HG02610 (cell line): Measurements from ENCODE around the gene KCNJ6.
"Not testable (repeated sequence)": the region's sequence is repeated elsewhere in the genome, so short reads cannot be mapped to it uniquely, and the experiment has no call there.

Experiments
- ATAC-seq: cut with Tn5 transposase; IDR thresholded peaks from one replicate; pipeline ENCODE4 v1.9.1; 2021; ENCODE audit warnings: mild to moderate bottlenecking, moderate library complexity; ENCODE audit not compliant: unreplicated experiment

Gene KCNJ6, protein sequence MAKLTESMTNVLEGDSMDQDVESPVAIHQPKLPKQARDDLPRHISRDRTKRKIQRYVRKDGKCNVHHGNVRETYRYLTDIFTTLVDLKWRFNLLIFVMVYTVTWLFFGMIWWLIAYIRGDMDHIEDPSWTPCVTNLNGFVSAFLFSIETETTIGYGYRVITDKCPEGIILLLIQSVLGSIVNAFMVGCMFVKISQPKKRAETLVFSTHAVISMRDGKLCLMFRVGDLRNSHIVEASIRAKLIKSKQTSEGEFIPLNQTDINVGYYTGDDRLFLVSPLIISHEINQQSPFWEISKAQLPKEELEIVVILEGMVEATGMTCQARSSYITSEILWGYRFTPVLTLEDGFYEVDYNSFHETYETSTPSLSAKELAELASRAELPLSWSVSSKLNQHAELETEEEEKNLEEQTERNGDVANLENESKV

DNA sequence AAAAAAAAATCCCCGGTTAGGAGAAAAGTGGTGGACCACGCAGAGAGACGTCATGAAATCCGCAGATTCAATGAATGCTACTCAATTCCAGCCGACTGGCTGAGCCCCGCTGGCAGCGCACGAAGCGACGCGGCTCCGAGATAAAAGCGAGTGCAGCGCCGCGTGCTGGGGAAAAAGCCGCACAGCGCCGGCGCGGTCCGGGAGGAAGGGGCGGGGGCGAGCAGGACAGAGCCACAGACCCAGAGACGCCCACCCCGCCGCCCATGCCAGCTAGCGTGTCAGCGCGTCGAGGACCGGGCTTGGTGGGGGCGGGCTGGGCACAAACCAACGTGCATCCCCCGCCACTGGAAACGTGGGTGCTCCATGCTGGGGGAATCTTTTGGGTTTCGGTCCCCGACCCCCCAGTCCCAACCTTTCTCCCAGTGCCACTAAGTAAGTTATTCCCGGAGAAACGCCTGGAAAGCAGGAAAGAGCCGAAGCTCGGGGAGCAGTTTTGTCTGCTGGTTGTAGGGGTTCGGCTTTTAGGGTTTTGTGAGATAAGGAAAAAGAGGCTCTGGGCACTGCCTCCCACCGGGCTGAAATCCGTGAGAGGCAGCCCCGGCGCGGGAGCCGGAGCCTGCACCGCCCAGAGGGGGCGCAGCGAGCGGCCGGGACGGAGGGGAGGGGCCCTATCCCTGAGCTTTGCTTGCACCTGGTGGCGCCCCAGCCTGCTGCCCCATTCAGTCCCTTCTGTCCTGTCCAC, at the start of gene KCNJ6:
TSS of gene KCNJ6 (minus strand) at position 148 of the 742 bp plus-strand sequence. CDS start 75,775 bp downstream, outside the sequence.
- no peak for ATAC-seq

DNA sequence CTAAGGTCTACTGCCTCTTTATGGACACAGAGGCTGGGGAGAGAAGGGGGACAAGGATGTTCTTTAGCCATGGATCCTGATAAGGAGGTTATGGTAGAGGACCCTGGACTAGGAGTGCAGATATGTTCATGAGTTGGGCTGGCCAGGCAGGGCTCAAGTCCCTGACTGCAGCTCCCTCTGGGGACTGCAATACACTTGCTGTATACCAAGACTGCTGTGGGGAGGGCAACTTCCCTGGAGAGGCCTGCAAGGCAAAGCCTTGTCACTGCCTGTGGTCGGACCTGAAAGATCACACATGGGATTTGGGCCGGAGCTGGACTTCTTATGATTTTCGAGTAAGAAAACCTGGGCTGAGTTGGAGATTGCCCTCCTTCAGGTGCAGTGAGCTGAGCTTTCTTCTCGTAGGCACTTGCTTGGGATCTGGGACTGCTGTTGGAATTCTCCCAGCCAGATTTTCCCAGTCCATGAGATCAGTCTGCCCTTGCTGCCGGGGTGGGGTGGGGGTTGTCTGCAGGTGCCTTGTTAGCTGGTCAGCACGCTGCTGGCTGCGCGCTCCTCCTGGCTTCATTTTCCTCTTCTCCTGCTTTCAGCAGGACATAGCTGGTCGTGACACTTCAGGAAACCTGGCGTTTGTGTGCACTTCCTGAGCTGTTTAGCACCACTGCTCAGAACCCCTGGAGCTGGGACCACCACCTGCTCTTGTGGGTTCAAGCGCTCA, 49.0 kb upstream of the KCNJ6 start:
- ATAC-seq = no peak

DNA sequence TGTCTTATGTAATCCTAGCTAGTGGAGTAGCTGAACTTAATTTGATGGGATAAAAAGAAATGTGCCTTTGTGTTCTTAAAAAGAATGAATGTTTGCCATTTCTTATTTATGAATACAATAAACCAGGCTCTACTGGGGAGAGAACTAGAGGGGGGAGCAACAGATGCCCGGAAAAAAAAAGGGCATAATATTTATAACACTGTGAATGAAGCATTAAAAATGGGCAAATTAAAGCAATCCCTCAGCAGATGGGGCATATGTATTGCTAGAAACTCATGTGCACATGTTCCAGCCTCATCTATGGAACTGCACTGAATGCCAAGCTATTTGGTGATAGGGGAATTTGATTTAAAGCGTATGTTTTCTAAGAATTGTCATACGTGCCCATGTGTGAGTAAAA, 42.3 kb upstream of the KCNJ6 start:
- no peak for ATAC-seq

DNA sequence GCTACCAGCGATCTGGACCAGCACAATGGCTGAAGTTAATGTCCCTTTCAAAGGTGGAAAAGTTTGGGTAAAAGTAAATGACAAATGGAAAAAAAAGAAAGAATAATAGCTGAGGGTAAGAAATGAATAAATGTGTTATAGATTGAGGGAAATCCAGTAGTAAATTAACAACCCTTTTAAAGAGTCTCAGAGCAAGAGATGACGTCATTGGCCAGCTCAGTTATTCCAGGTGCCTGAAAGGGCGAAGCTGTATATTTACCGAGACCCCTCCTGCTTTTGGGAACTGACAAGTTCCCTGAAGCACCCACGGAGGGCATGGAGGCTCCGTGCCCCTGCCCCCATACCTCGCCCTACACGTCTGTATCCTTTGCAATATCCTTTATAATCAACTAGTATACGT, 40.5 kb upstream of the KCNJ6 start:
- ATAC-seq = no peak

DNA sequence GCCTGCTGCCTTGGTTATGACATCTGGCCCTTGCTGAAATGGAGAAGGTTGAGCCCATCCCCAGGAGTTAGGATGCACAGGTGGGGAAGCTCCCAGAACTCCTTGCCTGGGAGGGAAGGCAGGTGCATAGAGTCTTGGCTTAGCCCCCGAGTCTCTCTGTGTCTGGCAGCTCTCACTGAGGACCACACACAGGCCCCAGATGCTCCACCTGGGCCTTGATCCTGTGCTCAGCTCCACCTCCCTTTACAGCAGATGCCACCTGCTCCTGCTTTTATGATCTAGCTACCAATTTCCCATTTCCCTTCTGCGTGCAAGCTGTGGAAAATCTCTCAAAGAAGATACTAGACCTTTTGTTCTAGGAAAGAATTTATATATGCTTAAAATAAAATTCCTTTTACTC, 28.8 kb upstream of the KCNJ6 start:
- no peak for ATAC-seq

DNA sequence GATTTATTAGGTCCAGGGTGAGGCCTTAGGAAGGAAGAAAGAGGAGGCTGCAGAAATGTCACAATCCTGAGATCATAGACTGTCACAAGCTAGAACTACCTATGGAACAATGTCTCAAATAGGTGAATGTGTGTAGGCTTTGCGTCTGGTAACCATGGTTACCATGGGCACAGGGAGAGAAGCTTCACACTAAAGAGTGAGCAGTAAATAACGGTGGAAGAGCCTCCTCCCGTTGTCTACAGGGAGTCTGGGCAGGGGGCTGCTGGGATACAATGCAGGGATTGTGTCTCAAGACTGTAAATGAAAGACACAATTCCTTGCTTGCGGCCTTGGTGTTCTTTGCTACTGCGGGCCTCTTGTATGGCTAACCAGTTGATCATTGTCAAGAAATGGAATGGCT, 28.2 kb upstream of the KCNJ6 start:
- ATAC-seq = no peak

DNA sequence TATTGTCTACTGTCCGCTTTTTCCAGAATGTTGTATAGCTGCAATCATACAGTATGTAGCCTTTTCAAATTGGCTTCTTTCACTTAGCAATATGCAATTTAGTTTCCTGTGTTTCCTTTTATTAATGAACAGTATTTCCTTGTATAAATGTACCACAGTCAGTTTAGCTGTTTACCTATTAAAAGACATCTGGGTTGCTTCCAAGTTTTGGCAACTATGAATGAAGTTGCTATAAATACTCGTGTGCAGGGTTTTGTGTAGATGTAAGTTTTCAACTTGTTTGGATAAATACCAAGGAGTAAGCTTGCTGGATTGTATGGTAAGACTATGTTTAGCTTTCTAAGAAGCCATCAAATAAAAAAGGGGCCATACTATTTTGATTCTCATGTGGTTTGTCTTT, 24.4 kb upstream of the KCNJ6 start:
- ATAC-seq = no peak

DNA sequence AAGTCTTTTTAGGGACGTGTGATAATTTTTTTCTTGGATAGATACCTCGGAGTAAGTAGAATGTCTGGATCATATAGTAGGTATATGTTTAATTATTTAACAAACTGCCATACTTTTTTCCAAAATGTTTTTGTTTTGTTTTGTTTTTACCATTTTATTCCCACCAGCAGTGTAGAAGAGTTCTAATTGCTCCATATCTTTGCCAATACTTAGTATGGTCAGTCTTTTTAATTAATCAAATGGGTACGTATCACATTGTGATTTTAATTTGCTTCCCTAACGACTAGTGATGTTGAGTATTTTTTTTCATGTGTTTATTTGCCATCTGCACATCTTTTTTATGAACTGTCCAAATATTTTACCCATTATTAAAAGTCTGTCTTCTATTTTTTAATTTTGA, 23.6 kb upstream of the KCNJ6 start:
- no peak for ATAC-seq

DNA sequence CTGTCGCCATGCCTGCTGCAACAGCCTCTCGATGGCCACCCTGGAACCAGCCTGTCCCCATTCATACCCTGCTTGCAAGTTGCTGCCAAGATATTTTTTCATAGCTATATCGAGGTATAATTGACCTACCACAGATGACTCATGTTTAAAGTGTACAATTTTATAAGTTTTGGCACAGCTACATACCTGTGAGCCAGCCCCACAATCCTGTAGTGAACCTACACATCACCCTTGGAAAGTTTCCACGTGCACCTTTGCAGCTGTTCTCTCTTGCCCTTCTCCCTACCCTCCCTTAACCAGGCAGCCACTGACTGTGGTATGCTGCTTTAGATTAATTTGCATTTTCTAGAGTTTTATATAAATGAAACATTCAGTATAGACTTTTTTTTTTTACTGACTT, 23.0 kb upstream of the KCNJ6 start:
- no peak for ATAC-seq

DNA sequence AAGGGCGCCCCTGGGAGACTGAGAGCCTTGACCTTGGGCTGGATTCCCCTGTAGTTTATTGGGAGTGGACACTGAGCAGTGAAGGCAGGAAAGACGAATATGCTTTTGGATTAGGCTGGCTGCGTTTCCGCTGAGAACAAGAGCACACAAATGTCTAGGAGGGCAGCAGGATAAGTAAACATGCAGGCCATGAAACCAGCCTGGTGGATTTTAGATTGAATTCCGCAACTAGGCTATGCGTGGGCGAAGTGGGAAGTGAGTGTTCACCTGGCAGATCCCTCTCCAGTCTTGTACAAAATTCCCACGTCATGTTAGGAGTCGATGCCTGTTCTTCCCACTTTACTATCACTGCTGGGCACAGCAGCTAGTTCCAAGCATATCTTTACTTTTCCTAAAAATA, 21.4 kb upstream of the KCNJ6 start:
- ATAC-seq = no peak

DNA sequence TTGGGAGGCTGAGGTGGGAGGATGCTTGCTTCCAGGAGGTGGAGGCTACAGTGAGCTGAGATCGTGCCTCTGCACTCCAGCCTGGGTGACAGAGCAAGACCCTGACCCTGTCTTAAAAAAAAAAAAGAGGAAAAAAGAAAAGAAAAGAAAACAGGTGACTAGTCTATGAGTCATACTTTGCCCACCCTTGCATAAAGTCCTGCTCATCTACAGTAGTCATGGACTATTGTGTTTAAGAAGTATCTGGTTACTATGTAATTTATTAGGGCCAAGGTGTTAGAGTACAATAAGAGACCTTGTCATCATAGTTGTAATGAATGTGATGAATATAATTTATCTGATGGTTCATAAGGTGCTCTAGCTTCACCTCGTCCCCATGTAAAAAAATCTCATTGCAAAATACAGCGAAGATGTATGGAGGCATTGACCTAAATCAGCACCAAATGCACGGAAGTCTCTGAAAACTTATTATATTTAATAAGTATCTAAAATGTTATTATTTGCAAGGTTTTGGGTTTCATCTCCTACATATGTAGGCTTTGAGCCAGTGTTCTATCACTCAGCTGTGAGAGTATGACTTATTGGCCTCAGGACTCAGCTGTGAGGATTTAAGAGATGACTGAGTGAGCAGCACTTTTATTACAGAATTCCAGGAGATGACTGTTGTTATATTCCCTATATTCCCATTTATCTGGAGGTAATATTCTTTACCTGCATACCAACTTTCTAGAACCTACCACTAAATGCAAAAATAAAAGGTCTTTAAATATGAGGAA, 19.9 kb upstream of the KCNJ6 start:
- ATAC-seq = no peak

DNA sequence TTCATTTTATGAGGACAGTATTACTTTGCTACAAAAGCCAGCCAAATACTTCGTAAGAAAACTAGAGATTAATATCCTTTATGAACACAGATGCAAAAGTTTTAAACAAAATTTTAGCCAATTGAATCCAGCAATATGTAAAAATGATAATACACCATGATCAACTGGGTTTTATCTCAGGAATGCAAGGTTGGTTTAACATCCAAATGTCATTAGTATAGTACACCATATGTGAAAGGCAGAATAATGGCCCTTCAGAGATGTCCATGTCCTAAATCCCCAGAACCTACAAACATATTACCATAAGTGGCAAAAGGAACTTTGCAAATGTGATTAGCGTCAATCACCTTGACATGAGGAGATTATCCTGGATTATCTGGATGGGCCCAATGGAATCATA, 16.7 kb upstream of the KCNJ6 start:
- ATAC-seq = no peak

DNA sequence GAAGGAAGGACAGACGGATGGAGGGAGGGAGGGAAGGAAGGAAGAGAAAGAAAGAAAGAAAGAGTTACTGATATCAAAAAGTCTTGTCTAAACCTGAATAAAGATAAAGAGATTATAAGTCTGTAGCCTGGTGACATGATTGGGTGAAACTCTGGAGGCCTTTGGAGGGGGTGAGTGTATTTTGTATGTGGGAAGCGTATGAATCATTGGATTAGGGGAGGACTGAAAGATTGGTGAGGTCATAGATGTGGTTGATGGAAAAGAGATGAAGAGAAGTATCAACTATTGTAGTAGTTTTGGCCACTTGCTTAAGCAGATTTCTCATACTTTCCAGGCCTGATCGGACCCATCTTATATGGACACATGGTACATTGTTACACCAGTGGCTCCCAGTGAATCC, 11.5 kb upstream of the KCNJ6 start:
- no peak for ATAC-seq

DNA sequence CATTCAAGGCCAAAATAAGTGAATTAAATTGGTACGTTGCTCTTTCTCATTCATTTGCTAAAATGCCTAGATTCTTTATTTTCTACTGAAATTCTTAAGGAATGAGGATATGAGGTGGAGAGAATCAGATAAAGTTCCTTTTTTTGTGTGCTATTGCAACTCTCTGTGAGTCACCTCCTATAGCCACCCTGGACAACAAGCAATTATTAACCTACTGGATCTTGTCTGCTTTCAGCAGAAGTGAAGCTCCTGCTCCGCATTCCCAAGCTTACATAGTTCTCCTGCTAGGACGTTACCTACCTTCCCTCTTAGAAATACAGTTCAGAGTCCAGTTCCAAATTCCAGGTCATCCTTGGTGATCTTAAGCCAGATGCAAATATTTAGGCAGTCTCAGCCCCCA, 4.8 kb upstream of the KCNJ6 start:
- ATAC-seq = no peak

DNA sequence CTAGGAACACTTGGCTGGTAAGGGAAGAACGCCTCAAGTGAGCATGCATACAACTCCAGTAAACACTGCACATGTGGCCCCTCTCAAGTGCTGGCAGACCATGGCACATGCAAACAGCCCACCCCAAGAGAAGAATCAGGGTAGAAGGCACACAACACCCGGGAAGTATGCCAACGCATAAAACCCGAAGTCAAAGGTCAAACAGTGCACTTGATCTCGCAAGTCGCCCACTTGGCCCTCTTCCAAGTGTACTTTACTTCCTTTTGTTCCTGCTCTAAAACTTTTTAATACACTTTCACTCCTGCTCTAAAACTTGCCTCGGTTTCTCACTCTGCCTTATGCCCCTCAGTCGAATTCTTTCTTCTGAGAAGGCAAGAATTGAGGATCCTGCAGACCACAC, 4.0 kb upstream of the KCNJ6 start:
- ATAC-seq = not testable (repeated sequence)

DNA sequence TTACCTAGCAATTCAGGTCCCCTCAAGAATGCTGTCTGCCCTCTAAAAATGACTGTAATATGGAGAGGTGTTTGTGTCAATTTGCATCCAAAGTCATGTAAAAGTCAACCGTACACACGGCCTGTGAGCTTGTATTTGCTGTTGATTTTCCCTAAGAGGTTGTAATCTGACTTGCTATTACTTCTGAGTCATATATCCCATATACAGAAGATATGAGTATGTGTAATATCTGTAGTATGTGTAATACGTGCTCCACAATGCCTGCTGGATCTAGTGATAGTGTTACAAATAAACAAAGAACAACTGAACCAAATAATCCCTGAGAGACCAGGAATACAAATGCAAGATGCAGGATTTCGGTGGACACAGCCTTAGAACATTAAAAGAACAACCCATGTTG, 1.4 kb upstream of the KCNJ6 start:
- ATAC-seq = no peak

DNA sequence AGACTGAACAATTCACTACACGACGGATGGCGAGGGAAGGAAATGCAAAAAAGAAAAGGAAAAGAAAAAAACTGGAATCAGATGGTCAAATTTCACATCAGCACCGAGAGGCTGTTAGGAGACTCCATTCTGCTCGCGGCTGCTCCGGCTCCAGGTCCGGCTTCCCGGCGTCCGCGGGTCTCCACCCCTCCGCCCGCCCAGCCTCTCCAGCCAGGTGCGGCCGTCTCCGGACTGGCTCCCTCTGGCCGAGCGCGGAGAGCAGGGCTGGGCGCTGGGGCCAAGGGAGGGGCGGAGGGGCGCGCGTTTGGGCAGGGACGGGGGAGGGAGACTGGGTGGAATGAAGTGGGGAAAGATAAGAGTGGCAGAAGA, 332 bp downstream of the KCNJ6 start:
- ATAC-seq = no peak

DNA sequence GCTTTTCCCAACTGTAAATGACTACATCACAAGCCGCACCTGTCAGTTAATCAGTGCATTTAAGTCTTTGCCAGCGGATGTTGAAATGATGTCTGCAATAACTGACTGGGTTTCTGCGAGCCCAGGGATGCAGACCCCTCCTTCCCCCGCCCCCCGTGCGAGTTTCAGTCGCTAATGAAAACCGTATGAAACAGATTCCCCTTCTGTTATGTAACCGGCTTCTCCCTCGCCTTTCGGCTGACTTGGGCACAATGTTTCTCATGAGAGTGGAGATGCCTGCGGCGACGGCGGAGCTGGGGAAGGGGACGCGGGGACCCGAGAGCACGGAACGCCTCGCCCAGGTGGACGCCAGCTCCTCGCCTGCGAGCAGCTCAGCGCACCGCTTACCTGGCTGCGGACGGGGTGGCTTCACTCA, 753 bp downstream of the KCNJ6 start:
- ATAC-seq = no peak

DNA sequence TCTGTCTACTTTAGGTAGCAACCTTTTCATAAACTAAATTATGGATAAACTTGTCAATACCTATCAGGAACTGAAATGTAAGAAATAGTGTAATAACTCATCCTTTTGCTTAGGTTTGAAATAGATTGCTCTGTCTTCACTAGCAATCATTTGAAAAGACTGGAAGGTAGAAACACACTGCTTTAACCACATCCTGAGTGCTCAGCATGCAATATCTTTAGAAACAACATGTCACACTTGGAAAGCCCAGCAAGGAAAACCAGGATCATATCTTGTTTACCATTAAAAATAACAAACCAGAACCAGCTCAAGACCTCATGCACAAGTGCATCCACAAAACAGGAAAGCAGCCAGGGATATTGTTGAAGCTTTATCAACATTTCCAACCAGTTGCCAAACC, 3.6 kb downstream of the KCNJ6 start:
- ATAC-seq = no peak

DNA sequence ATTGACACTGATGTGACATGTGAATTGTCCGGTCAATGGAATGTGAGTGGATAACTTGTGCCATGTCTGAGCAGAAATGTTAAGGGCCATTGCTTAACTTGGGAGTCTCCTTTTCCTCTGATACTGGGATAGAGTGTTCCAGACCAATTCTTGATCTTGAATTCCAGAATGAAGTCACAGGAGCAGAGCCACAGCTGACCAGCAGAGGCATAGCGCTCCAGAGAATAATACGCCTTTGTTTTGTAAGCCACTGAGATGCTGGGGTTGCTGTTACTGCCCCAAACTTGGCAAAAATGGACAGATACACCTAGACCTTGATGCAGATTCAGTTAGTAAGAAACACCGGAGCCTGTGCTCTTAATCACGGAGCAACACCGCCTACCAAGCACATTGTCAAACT, 6.3 kb downstream of the KCNJ6 start:
- ATAC-seq = no peak

DNA sequence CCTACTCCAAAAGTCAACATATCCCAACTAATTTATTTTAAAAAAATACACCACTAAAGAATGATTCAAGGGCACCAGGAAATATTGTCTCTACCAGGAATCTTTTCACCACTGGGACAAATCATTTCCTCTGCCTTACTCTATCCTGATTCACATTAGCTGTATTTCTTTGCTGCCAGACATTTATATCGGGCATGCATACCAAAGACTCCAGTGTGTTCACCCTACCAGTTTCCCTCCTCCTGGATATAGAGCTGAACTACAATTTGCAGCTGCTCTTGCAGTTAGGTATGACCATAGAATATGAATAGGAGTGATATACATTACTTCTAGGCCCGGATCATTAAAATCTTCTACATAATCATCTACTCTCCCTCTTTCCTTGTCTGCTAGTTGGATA, 7.6 kb downstream of the KCNJ6 start:
- no peak for ATAC-seq
